IMR-90 (cell line): ENCODE results near the gene PLPP3. TPM values are rescaled to one million over a fixed set of nuclear protein-coding genes. Genes with fewer than 3 reads are reported as not detected.

Experiments used
- ATAC-seq: fragments of 200-7000 bp; cut with Tn5 transposase; 2 replicates; pipeline ENCODE4 v1.9.1; 2020; ENCODE audit warnings: low read depth, mild to moderate bottlenecking, moderate library complexity
- BruUV-seq: library from RNA; stranded (reverse); fragments of 400-500 nt; replicated peaks from 2 replicates; lab custom pipeline; 2021; lab: Mats Ljungman, UMichigan
- CTCF ChIA-PET: fragments of 300-600 bp; formaldehyde crosslinking; extraction: SDS; loops from one replicate; lab custom pipeline; 2021; ENCODE audit warnings: antibody characterized with exemption; lab: Yijun Ruan, JAX
- POLR2A ChIA-PET: fragments of 300-600 bp; sonication (Branson Sonifier 250); formaldehyde crosslinking; loops from one replicate; lab custom pipeline; 2022; ENCODE audit warnings: antibody characterized with exemption; ENCODE audit not compliant: unreplicated experiment; lab: Charles Lee
- DNase-seq: peaks from one replicate; pipeline ENCODE4 v3.0.0; 2013
- H2AFZ ChIP-seq: replicated peaks from 2 replicates; pipeline ENCODE3; 2013; ENCODE audit warnings: low read length, mild to moderate bottlenecking; ENCODE audit not compliant: poor library complexity
- H2AK5ac ChIP-seq: 2 replicates; pipeline ENCODE4 v1.6.1; 2013; ENCODE audit warnings: low read depth, low read length, inconsistent platforms
- H2AK9ac ChIP-seq: replicated peaks from 2 replicates; pipeline ENCODE3; 2013; ENCODE audit warnings: mild to moderate bottlenecking, low read depth, low read length, moderate library complexity; ENCODE audit not compliant: poor library complexity
- H2BK120ac ChIP-seq: 2 replicates; pipeline ENCODE4 v1.6.1; 2013; ENCODE audit warnings: low read depth, low read length, inconsistent platforms
- H2BK15ac ChIP-seq: 3 replicates; pipeline ENCODE4 v1.6.1; 2013; ENCODE audit warnings: low read depth, low read length, inconsistent platforms
- H2BK20ac ChIP-seq: 2 replicates; pipeline ENCODE4 v1.6.1; 2013; ENCODE audit warnings: low read depth, mild to moderate bottlenecking, inconsistent platforms, low read length, moderate library complexity
- H2BK5ac ChIP-seq: 2 replicates; pipeline ENCODE4 v1.6.1; 2013; ENCODE audit warnings: mild to moderate bottlenecking, low read depth, low read length, inconsistent platforms; ENCODE audit not compliant: poor library complexity, severe bottlenecking
- H3K14ac ChIP-seq: replicated peaks from 2 replicates; pipeline ENCODE4 v1.6.1; 2013; ENCODE audit warnings: low read depth, low read length, inconsistent platforms
- H3K18ac ChIP-seq: 2 replicates; pipeline ENCODE4 v1.6.1; 2013; ENCODE audit warnings: low read depth, low read length, control low read depth
- H3K23ac ChIP-seq: 2 replicates; pipeline ENCODE4 v1.6.1; 2013; ENCODE audit warnings: low read depth, low read length, inconsistent platforms
- H3K27ac ChIP-seq: 2 replicates; pipeline ENCODE4 v1.5.1; 2013; ENCODE audit warnings: mild to moderate bottlenecking, control low read depth, low read length; ENCODE audit not compliant: insufficient read depth
- H3K27me3 ChIP-seq: 2 replicates; pipeline ENCODE4 v1.6.1; 2013; ENCODE audit warnings: low read length; ENCODE audit not compliant: control insufficient read depth, insufficient read depth
- H3K36me3 ChIP-seq: 2 replicates; pipeline ENCODE4 v1.6.1; 2013; ENCODE audit warnings: low read length, mixed read lengths; ENCODE audit not compliant: control insufficient read depth, insufficient read depth
- H3K4ac ChIP-seq: 2 replicates; pipeline ENCODE4 v1.6.1; 2013; ENCODE audit warnings: low read depth, low read length, inconsistent platforms
- H3K4me1 ChIP-seq: 2 replicates; pipeline ENCODE4 v1.6.1; 2013; ENCODE audit warnings: low read length, mixed read lengths; ENCODE audit not compliant: control insufficient read depth, insufficient read depth
- H3K4me2 ChIP-seq: 2 replicates; pipeline ENCODE4 v1.6.1; 2013; ENCODE audit warnings: low read depth, mild to moderate bottlenecking, control low read depth, low read length, moderate library complexity
- H3K4me3 ChIP-seq: 2 replicates; pipeline ENCODE4 v1.5.1; 2013; ENCODE audit warnings: low read depth, mild to moderate bottlenecking, control low read depth, low read length, moderate library complexity; ENCODE audit not compliant: insufficient read depth
- H3K56ac ChIP-seq: 2 replicates; pipeline ENCODE4 v1.6.1; 2013; ENCODE audit warnings: low read length, inconsistent platforms; ENCODE audit not compliant: insufficient read depth; ENCODE audit errors: extremely low read depth
- H3K79me1 ChIP-seq, 2 experiments: 2 replicates each; pipeline ENCODE4 v1.6.1; 2013; ENCODE audit warnings: low read length in 2 of 2, inconsistent platforms in 1 of 2, low read depth in 1 of 2
- H3K9ac ChIP-seq: 2 replicates; pipeline ENCODE4 v1.6.1; 2013; ENCODE audit warnings: low read depth, low read length, control low read depth
- H3K9me1 ChIP-seq: 2 replicates; pipeline ENCODE4 v1.6.1; 2013; ENCODE audit warnings: low read length, inconsistent platforms; ENCODE audit not compliant: insufficient read depth
- H3K9me3 ChIP-seq: 2 replicates; pipeline ENCODE4 v1.6.1; 2013; ENCODE audit warnings: low read length; ENCODE audit not compliant: control insufficient read depth, insufficient read depth
- H4K20me1 ChIP-seq: 2 replicates; pipeline ENCODE4 v1.6.1; 2013; ENCODE audit warnings: low read length, inconsistent platforms; ENCODE audit not compliant: insufficient read depth
- H4K5ac ChIP-seq: 2 replicates; pipeline ENCODE4 v1.6.1; 2013; ENCODE audit warnings: mild to moderate bottlenecking, low read depth, low read length, control low read depth
- H4K8ac ChIP-seq, 2 experiments: 2 replicates each; pipeline ENCODE4 v1.6.1; 2013; ENCODE audit warnings: low read depth in 2 of 2, low read length in 2 of 2, control low read depth in 1 of 2, inconsistent platforms in 1 of 2
- H4K91ac ChIP-seq: 2 replicates; pipeline ENCODE4 v1.6.1; 2013; ENCODE audit warnings: low read depth, low read length, inconsistent platforms; ENCODE audit not compliant: insufficient read depth
- FOS ChIP-seq: fragments of 150-350 bp; IDR thresholded peaks from 2 replicates; pipeline ENCODE4 v1.6.1; 2016; ENCODE audit warnings: low read depth, low read length
- WGBS, 2 experiments: methylation state at CpG; one replicate each; pipeline versions ENCODE4 v1.1.5 to v1.1.7; 2013; ENCODE audit warnings: missing lambda C conversion rate in 2 of 2; ENCODE audit not compliant: insufficient read length in 1 of 2; ENCODE audit errors: extremely low coverage in 2 of 2; 5-methylcytosine and 5-hydroxymethylcytosine counted together
- dilution Hi-C: fragments of 300-500 bp; cut with HindIII; formaldehyde crosslinking; loops from one replicate; pipeline ENCODE4 v1.14.3; 2018; ENCODE audit warnings: low sequenced_read_pairs; ENCODE audit not compliant: unreplicated experiment
- in situ Hi-C: fragments of 300-500 bp; cut with MboI; formaldehyde crosslinking; loops from 3 replicates; pipeline ENCODE4 v1.14.3; 2019; ENCODE audit warnings: low sequenced_read_pairs, inconsistent platforms, mixed read lengths
- intact Hi-C: fragments of 100-400 bp; cut with micrococcal nuclease; formaldehyde crosslinking; loops from 2 replicates; pipeline ENCODE4 v1.10.0; 2022
- polyA plus RNA-seq, 3 experiments: library from polyadenylated mRNA; depleted of rRNA; stranded (reverse); fragments of >200 nt; gene quantifications; 2 replicates each; pipeline ENCODE4 v1.2.3, GENCODE V29; 2012; ENCODE audit warnings: low replicate concordance in 1 of 3
- total RNA-seq: library from RNA; depleted of rRNA; stranded (reverse); fragments of >200 nt; gene quantifications from 2 replicates; pipeline ENCODE4 v1.2.3, GENCODE V29; 2012

PLPP3 gene
- total and polyA plus RNA-seq, 2 of the 4 experiments (the other 2 are of a cell fraction): 49.9 to 56.6 TPM

DNA sequence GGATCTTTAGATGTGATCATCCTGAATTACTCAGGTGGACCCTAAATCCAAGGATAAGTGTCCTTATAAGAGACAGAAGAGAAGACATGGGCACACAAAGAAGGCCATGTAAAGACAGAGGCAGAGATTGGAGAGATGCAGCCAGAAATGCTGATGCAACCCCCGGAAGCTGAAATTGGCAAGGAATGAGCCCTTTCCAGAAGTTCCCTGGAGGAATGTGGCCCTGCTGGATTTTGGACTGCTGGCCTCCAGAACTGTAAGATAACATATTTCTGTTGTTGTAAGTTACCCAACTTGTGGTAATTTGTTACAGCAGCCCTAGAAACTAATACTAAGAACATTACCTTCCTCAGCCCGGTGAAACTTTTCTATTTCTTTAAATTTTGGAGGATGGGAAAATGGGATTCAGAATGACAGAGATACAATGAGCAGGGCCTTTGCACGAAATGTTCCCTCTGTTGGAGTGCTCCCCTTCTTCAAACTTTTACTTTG is 11.2 kb upstream of the PLPP3 start:
- H3K27me3 ChIP-seq: no peaks in the 10 kb centered on the region
- no peaks in the 10 kb centered on the region for H4K20me1 ChIP-seq
- H2BK5ac ChIP-seq: no peak overlapping the region
- H2AK5ac ChIP-seq: no peak overlapping the region
- H4K5ac ChIP-seq: no peak overlapping the region
- ATAC-seq: no peak
- in situ Hi-C loops (loop anchor here (10.0 kb wide), 1 partner anchor 224 kb away; the partner anchor contains the start of gene FYB2), intact Hi-C loops (no loop called here), dilution Hi-C loops (loop anchor here (25.0 kb wide), 1 partner anchor 1303 kb away; no protein-coding TSS in a partner anchor)
- no peak overlapping the region for H2BK15ac ChIP-seq
- no peak overlapping the region for H3K27ac ChIP-seq
- H3K9me1 ChIP-seq: no peaks in the 10 kb centered on the region
- no peak overlapping the region for H3K18ac ChIP-seq
- H3K4me3 ChIP-seq: no peak overlapping the region
- H3K4me2 ChIP-seq: no peak overlapping the region
- H2AFZ ChIP-seq: no peak overlapping the region
- no CpG with 5 or more reads among the region's 3 CpGs for WGBS, 2 experiments
- H3K9ac ChIP-seq: no peak overlapping the region
- no peak overlapping the region for H3K23ac ChIP-seq
- no peaks in the 10 kb centered on the region for H3K4me1 ChIP-seq
- H3K36me3 ChIP-seq: no peaks in the 10 kb centered on the region
- no peak for TF ChIP-seq FOS
- H3K9me3 ChIP-seq: no peaks in the 10 kb centered on the region
- no TSS peak for BruUV-seq
- H3K14ac ChIP-seq: no peak overlapping the region
- no peak for DNase-seq
- H3K56ac ChIP-seq: no peak overlapping the region
- H2BK20ac ChIP-seq: no peak overlapping the region
- H4K91ac ChIP-seq: no peak overlapping the region
- no peak overlapping the region for H4K8ac ChIP-seq
- ChIA-PET CTCF (interaction anchor here (0.6 kb wide), 1 partner anchor 652 kb away, joined by 4 read pairs; no protein-coding TSS in a partner anchor), POLR2A (interaction anchor here (0.6 kb wide), 1 partner anchor 198 kb away, joined by 3 read pairs; no protein-coding TSS in a partner anchor)
- H3K79me1 ChIP-seq: no peaks in the 10 kb centered on the region
- H2AK9ac ChIP-seq: no peak overlapping the region
- H3K4ac ChIP-seq: no peak overlapping the region
- no peak overlapping the region for H2BK120ac ChIP-seq
